Testis (tissue), 3 donors: Measurements from ENCODE around the gene ALG11. TPM values are rescaled to one million over a fixed set of nuclear protein-coding genes. Genes with fewer than 3 reads are reported as not detected.

Source experiments
- DNase-seq: peaks from one replicate; pipeline ENCODE4 v3.0.0-alpha.2; 2019
- H3K27ac ChIP-seq, 2 donors: fragments of 200-600 bp; sonication (generic); one replicate each; pipeline ENCODE4 v1.5.1; 2019
- H3K27me3 ChIP-seq: fragments of 200-600 bp; sonication (generic); one replicate; pipeline ENCODE4 v1.5.1; 2019
- H3K36me3 ChIP-seq: fragments of 200-600 bp; sonication (generic); one replicate; pipeline ENCODE4 v1.5.1; 2017; ENCODE audit warnings: low read depth; ENCODE audit errors: missing control alignments
- H3K4me1 ChIP-seq: fragments of 200-600 bp; sonication (generic); one replicate; pipeline ENCODE4 v1.5.1; 2019
- H3K4me3 ChIP-seq, 2 donors: fragments of 200-600 bp; sonication (generic); one replicate each; pipeline ENCODE4 v1.5.1; 2017 to 2019
- H3K9me3 ChIP-seq: fragments of 200-600 bp; sonication (generic); one replicate; pipeline ENCODE4 v1.5.1; 2017
- POLR2A ChIP-seq: fragments of 450-650 bp; IDR thresholded peaks from one replicate; pipeline ENCODE4 v1.6.1; 2017; ENCODE audit warnings: antibody characterized with exemption, mild to moderate bottlenecking, moderate library complexity
- WGBS, 2 donors: methylation state at CpG; one replicate each; pipeline ENCODE4 v1.1.5; 2018; 5-methylcytosine and 5-hydroxymethylcytosine counted together
- intact Hi-C: fragments of 100-400 bp; cut with DNase I; formaldehyde crosslinking; loops from one replicate; pipeline ENCODE4 v1.15.1; 2023; ENCODE audit warnings: low total_unique reads
- polyA plus RNA-seq: library from polyadenylated mRNA; stranded (reverse); fragments of 350-450 nt; fragmentation: Illumina TruSeq; extraction: RNeasy Lipid Tissue Mini Kit (QIAGEN cat#74804); gene quantifications from one replicate; pipeline ENCODE4 v1.2.3, GENCODE V29; 2014; ENCODE audit warnings: low read depth, low replicate concordance; ENCODE audit not compliant: insufficient read depth
- total RNA-seq, 2 donors: library from RNA; depleted of rRNA; stranded (reverse); fragments of >200 nt; gene quantifications; one replicate each; pipeline ENCODE4 v1.2.3, GENCODE V29; 2016
- TF ChIP-seq, protein P1 (sequence below), 3 experiments: fragments of 450-650 bp in 2 of 3; fragments of 200-600 bp in 1 of 3; sonication (generic) in 1 of 3; IDR thresholded peaks; one replicate each; pipeline ENCODE4 v1.5.1; 2016 to 2019; ENCODE audit warnings: antibody characterized with exemption in 3 of 3, mild to moderate bottlenecking in 2 of 3, moderate library complexity in 1 of 3

The ALG11 gene
- total and polyA plus RNA-seq, 3 donors from 2014 or later: 14.5 to 36.5 (median 24.4) TPM

- Histone ChIP-seq H3K4me3 (no peak overlapping the region), H3K36me3 (no peaks in the 10 kb centered on the region), H3K27me3 (no peaks in the 10 kb centered on the region), H3K27ac (no peak overlapping the region), H3K9me3 (no peaks in the 10 kb centered on the region), H3K4me1 (no peaks in the 10 kb centered on the region)
- no peak for TF ChIP-seq POLR2A
- TF ChIP-seq, protein P1, sequence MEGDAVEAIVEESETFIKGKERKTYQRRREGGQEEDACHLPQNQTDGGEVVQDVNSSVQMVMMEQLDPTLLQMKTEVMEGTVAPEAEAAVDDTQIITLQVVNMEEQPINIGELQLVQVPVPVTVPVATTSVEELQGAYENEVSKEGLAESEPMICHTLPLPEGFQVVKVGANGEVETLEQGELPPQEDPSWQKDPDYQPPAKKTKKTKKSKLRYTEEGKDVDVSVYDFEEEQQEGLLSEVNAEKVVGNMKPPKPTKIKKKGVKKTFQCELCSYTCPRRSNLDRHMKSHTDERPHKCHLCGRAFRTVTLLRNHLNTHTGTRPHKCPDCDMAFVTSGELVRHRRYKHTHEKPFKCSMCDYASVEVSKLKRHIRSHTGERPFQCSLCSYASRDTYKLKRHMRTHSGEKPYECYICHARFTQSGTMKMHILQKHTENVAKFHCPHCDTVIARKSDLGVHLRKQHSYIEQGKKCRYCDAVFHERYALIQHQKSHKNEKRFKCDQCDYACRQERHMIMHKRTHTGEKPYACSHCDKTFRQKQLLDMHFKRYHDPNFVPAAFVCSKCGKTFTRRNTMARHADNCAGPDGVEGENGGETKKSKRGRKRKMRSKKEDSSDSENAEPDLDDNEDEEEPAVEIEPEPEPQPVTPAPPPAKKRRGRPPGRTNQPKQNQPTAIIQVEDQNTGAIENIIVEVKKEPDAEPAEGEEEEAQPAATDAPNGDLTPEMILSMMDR (IDR thresholded peaks at IDR 0.05): no peak
- WGBS, 2 donors: 89 to 95% methylated on average over 2 of the region's 2 CpGs
- intact Hi-C loops: no loop called here
- no peak for DNase-seq
These were observed 20.8 kb downstream of the ALG11 start for GRCh38 chr13:52033039-52033438.

GRCh38 chr13:52034616-52035226 lies 22.5 kb downstream of the ALG11 start:
- Histone ChIP-seq H3K4me3 (no peak overlapping the region), H3K27ac (no peak overlapping the region), H3K4me1 (no peaks in the 10 kb centered on the region), H3K36me3 (no peaks in the 10 kb centered on the region), H3K27me3 (no peaks in the 10 kb centered on the region), H3K9me3 (no peaks in the 10 kb centered on the region)
- intact Hi-C loops: no loop called here
- WGBS, 2 donors: 81 to 93% methylated on average over 5 of the region's 5 CpGs
- no peak for DNase-seq
- TF ChIP-seq POLR2A: no peak
- TF ChIP-seq, protein P1 (IDR thresholded peaks at IDR 0.05): no peak

DNA sequence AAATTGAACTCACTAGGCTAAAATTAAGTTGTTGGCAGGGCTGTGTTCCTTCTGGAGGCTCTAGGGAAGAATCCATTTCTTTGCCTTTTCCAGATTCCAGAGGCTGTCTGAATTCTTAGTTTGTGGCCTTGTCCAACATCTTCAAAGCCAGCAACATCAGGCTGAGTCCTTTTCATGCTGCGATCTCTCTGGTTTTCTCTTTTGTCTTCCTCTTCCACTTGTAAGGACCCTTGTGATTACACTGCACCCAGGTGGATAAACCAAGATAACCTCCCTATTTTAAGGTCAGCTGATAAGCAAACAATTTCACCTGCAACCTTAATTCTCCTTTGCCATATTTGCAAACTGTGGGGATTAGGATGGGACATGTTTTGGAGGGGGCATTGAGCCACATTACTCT lies 23.8 kb downstream of the ALG11 start:
- intact Hi-C loops: no loop called here

GRCh38 chr13:52043675-52044074 lies 31.5 kb downstream of the ALG11 start:
- Histone ChIP-seq H3K9me3 (no peaks in the 10 kb centered on the region), H3K4me3 (no peak overlapping the region), H3K27me3 (no peaks in the 10 kb centered on the region), H3K4me1 (no peaks in the 10 kb centered on the region), H3K27ac (no peak overlapping the region), H3K36me3 (no peaks in the 10 kb centered on the region)
- WGBS, 2 donors: 89 to 95% methylated on average over 3 of the region's 3 CpGs
- intact Hi-C loops: no loop called here
- TF ChIP-seq, protein P1 (IDR thresholded peaks at IDR 0.05): no peak
- TF ChIP-seq POLR2A: no peak
- no peak for DNase-seq

More for the DNA sequence above, 23.8 kb downstream of the ALG11 start:
- H3K27ac ChIP-seq: no peak overlapping the region
- H3K36me3 ChIP-seq: no peaks in the 10 kb centered on the region
- no peak for DNase-seq
- no peaks in the 10 kb centered on the region for H3K27me3 ChIP-seq
- TF ChIP-seq, protein P1 (IDR thresholded peaks at IDR 0.05): no peak
- no peak for TF ChIP-seq POLR2A
- H3K4me3 ChIP-seq: no peak overlapping the region
- H3K4me1 ChIP-seq: no peaks in the 10 kb centered on the region
- 97 to 100% methylated on average over 1 of the region's 1 CpG for WGBS, 2 donors
- no peaks in the 10 kb centered on the region for H3K9me3 ChIP-seq

DNA sequence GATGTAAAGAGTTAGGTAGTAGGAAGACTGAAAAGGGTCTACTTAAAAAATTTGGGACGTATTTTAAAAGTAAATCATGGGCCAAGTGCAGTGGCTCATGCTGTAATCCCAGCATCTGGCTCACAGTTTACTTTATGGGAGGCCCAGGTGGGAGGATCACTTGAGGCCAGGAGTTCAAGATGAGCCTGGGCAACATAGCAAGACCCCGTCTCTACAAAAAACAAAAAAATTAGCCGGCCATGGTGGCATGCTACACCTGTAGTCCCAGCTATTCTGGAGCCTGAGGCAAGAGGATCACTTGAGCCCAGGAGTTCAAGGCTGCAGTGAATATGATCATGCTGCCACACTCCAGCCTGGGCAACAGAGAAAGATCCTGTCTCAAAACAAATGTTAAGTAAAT lies 35.3 kb downstream of the ALG11 start:
- H3K4me1 ChIP-seq: no peaks in the 10 kb centered on the region
- no peak for TF ChIP-seq POLR2A
- TF ChIP-seq, protein P1 (IDR thresholded peaks at IDR 0.05): no peak
- H3K9me3 ChIP-seq: no peaks in the 10 kb centered on the region
- H3K27ac ChIP-seq: no peak overlapping the region
- DNase-seq: no peak
- WGBS, 2 donors: 86 to 95% methylated on average over 3 of the region's 3 CpGs
- no peaks in the 10 kb centered on the region for H3K27me3 ChIP-seq
- intact Hi-C loops: no loop called here
- H3K4me3 ChIP-seq: no peak overlapping the region
- H3K36me3 ChIP-seq: no peaks in the 10 kb centered on the region
